NCI-H2107 treated with DMSO at 0.1 percent for 48 hours (cell line): ENCODE data around the gene TNFAIP3.

Experiments
- DNase-seq: peaks from one replicate; lab custom pipeline; 2025; ENCODE audit not compliant: unreplicated experiment; lab: John Stamatoyannopoulos, UW

Gene TNFAIP3

DNA sequence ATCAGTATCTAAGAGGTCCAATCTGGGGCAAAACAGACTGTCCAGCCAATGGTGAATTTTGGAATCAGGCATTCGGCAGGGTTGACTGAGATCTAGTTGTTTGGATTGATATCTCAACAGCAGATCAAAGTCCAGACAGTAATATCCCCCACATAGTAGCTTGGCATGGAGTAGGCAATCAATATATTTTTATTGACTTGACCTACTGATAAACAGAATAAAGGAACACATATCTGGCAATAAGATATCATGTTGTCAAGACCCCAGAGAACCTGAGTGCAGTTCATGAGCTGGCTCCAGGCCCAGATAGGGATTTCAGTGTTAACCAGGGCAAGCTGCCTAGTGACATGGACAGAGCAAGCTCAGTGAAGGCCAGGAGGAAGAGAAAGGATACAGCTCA lies 34.4 kb downstream of the TNFAIP3 start:
- no peak for DNase-seq

DNA sequence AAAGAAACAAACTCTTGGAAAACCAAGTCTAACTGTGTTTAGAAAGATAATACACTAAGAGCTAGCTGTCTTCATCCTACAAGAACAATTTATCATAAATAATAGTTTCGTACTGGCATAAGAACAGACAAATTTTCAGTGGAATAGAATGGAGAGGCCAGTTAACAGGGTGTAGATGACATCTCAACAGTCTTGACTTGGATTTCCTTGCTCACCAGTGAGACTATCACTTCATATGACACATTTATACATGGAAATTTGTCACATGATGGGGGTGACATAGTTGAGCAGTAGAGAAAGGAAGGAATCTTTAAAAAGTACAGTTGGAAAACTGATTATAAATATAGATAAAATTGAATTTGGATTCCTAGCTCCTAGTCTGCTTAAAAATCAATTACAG lies 35.6 kb downstream of the TNFAIP3 start:
- no peak for DNase-seq

DNA sequence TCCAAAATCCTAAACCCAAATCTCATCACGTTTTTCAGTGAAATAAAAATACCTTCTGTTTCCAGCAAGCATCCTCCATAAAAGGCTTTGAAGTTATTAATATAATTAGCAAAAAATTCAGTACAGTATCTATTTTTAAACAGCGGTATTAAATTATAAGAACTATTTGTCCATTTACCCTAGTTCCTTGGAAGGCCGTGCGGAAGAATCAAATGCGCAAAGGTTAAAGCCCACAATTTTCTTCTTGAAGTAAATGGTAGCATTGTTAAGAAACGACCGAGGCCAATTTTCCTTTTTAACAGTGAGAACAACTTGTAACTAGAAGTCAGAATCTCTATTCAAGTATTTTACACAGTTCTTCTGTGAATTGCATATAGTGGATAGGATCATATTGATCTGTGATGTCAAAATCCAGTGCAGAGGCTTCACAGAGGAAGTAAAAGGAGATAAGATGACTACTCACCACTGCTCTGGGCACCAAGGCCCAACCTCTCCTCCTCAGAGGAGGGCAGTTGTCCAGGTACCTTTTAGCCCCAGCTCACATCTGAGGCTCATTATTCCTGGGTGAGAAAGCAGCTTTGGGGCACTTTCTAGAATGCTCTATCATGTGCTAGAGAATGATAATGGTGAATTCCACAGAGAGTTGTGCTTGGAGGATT lies 36.3 kb downstream of the TNFAIP3 start:
- DNase-seq: no peak

DNA sequence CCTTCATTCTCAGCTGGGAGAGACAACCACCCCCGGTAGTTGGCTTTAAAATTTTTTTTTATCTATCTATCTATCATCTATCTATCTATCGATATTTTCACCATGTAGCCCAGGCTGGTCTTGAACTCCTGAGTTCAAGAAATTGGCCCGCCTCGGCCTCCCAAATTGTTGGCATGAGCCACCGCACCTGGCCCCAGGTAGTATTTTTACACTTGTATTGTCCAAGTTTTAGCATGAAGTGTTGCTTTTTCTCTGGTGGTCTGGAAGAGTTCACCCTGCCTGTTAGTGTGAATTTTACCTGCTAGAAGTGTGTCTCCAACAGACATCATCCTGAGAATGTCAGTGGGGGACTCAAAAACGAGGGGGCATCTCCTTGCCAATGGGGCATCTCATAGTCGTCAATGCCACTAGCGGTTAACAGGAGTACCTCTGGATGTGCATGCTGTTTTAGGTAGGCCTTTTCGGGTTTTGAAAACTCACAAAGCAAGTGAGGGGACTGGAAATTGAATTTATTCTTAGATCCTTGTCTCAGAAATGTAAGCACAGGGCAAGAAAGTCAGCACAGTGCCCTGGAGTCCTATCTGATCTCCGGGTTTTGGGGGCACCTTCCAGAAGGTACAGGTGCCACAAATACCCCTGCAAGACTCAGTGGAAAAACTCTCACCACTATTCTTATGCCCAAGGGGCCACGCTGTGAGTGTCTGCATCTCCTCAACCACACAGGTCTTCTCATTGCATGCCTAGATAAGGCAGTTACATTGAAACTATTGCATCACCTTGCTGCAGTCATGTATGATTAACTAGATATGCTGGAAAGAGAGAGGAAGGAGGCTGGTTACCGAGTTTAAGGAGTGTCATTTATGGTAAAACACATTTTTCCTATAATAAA lies 37.1 kb downstream of the TNFAIP3 start:
- DNase-seq: no peak

DNA sequence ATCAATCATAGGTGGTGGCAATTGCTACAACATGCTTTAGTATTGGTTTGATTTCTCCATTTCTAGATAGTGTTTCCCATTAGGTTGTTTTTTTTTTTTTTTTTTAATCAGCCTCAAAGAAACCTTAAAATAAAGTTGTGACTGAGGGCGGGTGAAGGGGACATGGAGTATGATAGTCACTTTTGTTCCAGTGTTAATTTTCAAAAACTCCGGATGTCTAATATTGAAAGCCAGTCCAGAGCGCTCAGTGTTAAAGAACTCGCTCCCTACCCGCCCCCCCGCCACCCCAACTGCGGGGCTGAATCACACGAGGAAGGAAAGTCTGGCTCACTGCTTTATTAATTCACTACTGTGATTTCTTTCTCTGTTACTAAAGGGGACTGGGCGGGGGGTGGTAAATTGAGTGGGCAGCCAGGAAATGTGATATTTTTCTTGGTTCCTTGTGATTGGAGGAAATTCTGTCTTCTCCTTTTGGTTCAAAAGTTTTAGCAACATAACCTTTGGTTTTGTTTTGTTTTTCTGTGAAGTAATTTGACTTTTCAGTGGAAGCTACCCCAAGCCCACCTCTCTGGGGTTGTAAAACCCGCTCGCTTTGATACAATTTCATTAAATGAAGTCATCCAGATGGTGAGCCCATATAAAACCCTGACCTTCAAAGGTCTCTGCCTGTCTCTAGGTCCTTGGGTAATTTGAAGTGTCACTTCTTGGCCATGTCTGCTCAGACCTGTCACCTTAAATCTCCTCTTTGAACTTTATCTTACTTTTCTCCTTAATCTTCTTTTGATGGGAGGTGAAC lies 38.0 kb downstream of the TNFAIP3 start:
- DNase-seq: no peak

DNA sequence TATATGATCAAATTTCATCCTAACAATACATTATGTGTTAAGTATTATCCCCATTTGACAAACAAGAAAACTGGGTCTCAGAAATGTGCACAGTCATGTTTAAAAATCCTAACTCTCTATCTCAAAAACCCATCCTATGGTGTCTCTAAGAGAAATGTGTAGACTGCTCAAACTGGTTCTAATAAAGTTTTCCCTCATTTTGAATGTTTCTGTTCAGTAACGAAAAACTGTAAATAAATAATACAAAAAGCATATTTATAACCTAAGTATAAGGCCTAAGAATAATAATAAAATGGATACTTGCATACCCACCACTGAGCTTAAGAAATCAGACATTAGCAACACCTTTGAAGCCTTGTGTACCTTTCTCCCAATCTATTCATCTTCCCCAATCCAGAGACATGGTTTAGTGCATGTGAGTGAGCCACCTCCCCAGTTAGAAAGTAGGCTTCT lies 39.0 kb downstream of the TNFAIP3 start:
- no peak for DNase-seq

DNA sequence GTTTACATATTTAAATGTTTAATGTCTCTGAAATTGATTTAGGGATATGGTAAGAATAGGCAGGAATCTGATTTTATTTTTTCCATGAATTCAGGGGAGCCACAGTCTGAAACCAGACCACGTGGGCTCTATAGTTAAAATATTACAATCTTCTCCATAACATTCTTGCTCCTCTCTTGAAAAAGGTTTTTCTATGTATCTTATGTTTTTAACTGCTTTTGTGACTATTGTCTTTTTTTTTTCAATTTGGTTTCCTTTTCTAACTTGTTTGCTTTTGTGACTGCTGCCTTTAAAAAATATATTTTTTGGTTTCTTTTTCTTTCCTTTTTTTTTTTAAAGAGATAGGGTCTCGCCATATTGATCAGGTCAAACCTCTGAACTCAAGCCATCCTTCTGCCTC lies 40.1 kb downstream of the TNFAIP3 start:
- no peak for DNase-seq

DNA sequence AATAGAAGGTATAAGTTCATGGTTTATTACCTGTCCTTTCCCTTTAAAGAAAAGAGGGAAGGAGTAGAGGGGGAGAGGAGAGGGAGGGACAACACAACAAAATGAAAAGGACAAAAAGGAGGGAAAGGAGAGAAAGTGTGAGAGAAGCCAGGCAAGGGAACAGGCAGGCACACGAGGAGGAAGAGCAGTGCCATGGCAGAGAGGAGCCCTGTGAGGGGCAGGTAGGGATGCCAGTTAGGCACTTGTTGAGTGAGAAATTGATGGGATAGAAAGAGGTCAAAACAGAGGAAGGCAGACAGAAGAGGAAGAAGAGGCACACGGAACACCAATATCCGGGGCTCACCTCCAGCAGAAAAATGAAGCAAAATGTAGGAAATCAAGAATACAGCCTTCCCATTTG lies 42.5 kb downstream of the TNFAIP3 start:
- DNase-seq: no peak

DNA sequence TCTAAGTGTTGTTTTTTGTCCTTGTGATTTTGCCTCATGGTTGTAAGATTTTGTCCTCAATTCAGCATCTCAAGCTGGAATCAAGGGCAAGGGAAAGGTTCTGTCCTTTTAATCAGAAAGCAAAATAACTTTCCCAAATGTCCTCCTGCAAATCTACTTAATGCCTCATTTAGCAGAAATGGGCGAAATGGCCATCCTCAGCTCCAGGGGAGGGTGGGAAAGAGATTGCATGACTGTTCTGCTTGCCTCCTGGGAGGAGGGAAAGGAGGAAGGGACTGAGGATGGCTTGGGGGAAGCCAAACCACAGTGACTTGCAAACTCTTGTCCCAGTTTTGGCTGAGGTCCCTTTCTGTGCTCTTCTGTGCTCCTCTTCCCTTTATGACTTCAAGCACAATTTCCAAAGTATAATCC lies 43.4 kb downstream of the TNFAIP3 start:
- DNase-seq: no peak

DNA sequence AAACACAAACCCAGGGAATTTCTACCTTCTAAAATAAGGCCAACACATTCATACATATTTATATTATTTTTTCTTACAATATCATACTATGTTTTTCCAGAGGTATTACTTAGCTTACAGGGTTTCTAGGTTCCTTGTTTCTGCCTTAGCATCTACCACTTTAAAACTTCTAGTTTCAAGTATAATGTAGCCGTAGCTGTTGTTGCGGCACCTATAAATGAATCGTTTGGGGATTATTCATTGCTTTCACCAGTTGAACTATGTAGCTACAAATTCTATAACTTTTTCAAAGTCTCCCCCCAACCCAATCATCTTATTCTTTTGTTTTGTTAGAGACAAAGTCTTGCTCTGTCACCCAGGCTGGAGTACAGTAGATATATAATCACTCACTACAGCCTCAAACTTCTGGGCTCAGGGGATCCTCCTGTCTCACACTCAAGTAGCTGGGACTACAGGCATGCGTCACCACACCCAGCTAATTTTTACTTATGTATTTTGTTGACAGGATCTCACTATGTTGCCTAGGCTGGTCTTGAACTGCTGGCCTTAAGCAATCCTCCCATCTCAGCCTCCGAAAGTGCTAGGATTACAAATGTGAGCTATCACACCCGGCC lies 43.9 kb downstream of the TNFAIP3 start:
- no peak for DNase-seq

DNA sequence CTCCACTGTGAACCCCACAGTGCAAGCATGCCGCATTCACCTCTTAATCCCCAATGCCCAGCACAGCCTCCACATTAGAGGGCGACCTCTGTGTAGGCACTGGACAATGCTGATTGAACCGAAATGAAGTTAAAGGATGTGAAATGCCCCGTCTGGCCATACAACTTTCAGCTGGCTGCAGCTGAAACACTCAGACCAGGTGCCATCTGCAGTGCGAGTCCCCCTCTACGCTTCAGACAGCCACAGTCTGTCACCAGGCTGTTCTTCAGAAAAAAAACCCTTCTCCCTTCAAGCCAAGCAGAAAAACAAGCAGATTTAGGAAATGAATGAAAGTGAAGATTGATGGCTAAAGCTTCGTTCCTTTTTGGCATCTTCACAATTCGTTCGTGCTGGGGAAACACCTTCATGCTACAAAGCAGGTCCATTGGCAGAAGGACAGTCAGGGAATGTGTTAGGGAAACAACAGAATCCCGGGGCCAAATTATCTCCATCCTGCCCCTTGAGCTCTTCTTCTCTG lies 44.7 kb downstream of the TNFAIP3 start:
- DNase-seq: no peak

DNA sequence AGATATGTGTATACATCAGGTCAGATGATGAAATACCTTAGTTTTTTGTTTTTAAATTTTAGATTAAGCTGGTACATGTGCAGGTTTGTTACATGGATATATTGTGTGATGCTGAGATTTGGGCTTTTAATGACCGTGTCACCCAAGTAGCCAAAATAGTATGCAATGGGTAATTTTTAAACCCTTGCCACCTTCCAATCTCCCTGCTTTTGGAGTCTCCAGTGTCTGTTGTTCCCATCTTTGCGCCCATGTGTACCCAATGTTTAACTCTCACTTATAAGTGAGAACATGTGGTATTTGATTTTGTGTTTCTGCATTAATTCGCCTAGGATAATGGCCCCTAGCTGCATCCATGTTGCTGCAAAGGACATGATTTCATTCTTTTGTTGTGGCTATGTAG lies 45.8 kb downstream of the TNFAIP3 start:
- DNase-seq: no peak

DNA sequence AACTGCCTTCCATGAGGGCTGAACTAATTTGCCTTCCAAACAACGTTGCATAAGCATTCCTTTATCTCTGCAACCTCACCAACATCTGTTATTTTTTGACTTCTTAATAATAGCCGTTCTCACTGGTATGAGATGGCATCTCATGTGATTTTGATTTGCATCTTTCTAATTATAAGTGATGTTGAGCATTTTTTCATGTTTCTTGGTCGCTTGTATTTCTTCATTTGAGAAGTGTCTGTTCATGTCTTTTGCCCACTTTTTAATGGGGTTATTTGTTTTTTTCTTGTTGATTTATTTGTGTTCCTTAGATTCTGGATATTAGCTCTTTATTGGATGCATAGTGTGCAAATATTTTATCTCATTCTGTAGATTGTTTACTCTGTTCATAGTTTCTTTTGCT lies 46.4 kb downstream of the TNFAIP3 start:
- DNase-seq: no peak

DNA sequence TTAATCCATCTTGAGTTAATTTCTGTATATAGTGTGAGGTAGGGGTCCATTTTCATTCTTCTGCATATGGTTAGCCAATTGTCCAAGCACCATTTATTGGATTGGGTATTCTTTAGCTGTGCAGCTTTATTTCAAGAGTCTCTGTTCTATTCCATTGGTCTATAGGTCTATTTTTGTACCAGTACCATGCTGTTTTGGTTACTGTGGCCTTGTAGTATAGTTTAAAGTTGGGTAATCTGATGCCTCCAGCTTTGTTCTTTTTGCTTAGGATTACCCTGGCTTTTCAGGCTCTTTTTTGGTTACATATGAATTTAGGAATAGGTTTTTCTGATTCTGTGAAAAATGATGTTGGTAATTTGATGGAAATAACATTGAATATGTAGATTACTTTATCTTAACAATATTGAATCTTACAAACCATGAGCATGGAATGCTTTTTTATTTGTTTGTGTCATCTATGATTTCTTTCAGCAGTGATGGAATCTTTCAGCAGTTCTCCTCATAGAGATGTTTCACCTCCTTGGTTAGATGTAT lies 47.0 kb downstream of the TNFAIP3 start:
- DNase-seq: no peak

DNA sequence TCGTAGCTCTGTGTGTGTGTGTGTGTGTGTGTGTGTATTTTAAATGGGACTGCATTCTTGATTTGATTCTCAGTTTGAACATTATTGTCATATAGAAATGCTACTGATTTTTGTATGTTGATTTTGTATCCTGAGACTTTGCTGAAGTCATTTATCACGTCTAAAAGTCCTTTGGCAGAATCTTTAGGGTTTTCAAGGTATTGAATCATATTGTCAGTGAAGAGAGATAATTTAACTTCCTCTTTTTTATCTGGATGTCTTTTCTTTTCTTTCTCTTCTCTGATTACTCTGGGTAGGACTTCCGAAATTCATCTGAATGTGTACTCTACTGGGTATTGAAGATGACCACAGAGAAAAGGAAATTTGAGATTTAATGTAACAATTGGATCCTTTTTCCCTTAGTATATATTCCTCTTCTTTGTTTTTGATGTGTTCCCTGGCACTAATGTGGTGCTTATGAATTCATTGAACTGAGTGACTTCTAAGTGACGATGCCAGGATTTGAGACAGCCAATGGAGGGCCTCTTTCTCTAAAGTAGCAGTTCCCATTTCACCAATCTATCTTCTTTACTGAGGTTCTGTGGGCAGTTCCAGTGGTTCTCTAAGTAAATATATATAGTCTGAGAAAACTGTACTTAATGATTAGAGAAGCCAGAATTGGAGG lies 47.6 kb downstream of the TNFAIP3 start:
- no peak for DNase-seq

DNA sequence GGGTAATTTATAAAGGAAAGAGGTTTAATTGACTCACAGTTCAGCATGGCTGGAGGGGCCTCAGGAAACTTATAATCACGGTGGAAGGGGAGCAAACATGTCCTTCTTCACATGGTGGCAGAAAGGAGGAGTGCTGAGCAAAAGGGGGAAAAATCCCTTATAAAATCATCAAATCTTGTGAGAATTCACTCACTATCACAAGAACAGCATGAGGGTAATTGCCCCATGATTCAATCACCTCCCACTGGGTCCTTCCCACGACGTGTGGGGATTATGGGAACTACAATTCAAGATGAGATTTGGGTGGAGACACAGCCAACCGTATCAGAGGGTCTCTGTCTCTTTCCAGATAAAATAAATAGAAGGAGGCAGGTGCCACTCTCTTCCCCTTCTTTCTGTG lies 48.7 kb downstream of the TNFAIP3 start:
- no peak for DNase-seq

DNA sequence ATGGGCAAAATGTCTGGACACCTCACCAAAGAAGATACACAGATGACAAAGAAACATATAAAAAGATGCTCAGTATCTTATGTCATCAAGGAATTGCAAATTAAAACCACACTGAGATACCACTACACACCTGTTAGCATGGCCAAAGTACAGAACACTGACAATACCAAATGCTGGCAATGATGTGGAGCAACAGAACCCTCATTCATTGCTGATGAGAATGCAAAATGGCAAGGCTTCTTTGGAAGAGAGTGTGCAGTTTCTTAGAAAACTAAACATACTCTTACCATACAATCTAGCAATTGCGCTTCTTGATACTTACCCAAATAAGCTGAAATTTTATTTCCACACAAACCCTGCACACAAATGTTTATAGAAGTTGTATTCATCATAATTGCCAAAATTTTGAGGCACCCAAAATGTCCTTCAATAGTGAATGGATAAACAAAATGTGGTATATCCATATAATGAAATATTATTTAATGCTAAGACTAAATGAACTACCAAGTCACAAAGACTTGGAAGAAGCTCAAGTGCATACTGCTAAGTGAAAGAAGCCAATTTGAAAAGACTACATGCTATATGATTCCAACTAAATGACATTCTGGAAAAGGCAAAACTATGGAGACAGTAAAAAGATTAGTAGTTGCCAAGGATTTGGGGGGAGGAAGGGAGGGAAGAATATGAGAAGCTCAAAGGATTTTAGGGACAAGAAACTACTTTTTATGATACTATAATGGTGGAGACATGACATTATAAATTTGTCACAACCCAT lies 50.7 kb downstream of the TNFAIP3 start:
- DNase-seq: no peak

DNA sequence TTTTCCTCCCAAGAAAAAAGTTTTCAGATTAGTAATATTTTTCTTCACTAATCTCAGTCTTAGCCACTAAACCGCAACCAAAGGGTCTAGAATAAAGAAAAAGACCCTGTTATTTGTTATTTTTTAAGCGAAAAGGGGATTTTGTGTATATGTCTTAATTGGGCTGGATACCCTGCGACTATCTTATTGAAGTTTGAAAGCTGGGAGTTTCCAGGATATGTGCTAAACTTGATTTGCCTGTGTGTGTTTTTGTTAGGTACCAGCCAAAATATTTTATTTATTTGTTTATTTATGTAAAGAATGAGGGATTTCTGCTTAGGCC lies 52.4 kb downstream of the TNFAIP3 start:
- DNase-seq: no peak

DNA sequence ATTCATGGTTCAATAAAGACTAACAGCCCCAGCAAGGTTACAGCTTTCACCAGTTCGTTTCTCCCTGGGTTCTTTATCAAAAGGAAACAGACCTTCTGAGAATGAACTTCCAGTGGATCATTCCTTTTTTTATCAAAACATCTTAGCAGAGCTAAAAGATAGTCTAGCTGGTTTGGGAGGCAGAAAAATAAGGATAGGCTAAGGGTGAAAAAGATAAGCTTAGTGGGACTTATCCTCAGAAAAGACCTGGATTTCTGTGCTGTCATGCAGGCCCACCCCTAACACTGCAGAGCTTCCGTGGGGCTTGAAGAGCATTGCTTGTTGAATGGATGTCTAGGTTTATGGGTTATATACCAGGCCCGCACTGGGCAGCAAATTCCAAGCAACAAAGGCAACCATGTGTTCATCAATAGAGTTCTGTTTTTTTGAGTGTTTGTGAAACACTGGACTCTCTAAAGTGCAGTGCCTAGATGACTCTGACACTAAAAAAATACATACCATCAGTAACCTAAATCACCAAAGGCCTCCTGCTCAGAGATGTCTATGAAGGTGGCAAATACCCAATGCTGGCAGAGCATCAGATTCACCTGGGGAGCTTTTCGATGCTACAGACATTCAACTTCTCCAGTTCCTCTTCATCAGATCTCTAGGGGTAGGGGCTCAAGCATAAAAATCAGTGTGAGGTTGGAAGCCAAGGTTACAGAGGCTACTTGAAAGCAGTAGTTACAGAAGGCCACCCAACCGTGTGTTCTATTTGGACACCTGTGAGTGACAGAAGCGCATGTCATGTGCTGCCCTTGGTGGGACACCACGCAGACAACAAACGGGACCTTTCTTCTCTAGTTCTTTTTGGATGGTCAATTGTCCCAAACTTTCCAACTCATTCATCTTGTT lies 53.0 kb downstream of the TNFAIP3 start:
- no peak for DNase-seq
